GM18873 (cell line): Measurements from ENCODE around the gene LLGL2.
"Not testable (repeated sequence)": the region's sequence is repeated elsewhere in the genome, so short reads cannot be mapped to it uniquely, and the experiment has no call there.

Source experiments
- ATAC-seq: cut with Tn5 transposase; IDR thresholded peaks from one replicate; pipeline ENCODE4 v1.9.1; 2021; ENCODE audit warnings: mild to moderate bottlenecking, moderate library complexity, moderate number of reproducible peaks; ENCODE audit not compliant: unreplicated experiment, low FRiP score

Gene LLGL2

GRCh38 chr17:75518983-75519537 is 6.4 kb upstream of the LLGL2 start:
- ATAC-seq = no peak

DNA sequence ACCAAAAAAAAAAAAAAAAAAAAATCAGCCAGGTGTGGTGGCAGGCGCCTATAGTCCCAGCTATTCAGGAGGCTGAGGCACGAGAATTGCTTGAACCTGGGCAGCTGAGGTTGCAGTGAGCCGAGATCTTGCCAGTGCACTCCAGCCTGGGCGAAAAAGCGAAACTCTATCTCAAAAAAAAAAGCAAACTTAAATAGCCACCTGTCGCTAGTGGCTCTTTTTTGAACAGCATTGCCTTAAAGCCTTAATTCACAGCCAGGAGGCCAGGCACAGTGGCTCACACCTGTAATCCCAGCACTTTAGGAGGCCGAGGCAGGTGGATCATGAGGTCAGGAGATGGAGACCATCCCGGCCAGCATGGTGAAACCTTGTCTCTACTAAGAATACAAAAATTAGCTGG is 5.1 kb upstream of the LLGL2 start:
- ATAC-seq = not testable (repeated sequence)

- no peak for ATAC-seq
These were observed 4.2 kb upstream of the LLGL2 start for GRCh38 chr17:75521290-75521689.

DNA sequence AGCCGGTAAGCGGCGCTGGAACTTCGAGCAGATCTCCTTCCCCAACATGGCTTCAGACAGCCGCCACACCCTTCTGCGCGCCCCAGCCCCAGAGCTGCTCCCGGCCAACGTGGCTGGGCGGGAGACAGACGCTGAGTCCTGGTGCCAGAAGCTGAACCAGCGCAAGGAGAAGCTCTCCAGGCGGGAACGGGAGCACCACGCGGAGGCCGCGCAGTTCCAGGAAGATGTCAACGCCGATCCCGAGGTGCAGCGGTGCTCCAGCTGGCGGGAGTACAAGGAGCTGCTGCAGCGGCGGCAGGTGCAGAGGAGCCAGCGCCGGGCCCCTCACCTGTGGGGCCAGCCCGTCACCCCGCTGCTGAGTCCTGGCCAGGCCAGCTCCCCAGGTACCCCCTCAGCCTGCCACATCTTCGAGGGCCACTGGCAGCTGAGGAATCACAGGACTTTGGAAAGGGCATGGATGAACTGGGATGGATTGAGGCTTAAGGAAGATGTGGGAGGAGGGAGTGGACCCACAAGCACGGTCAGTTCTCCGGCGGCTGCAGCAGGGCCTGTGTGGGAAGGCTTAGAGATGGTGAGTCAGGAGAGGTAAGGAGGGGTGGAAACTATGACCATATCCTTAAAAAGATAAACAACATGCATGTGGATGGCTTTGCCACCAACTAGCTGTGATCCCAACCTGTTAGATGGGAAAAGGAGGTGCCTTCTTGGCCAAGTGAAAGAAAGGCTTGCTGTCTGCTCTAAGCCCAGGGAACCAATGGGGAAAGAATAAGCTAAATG is 3.4 kb upstream of the LLGL2 start:
- ATAC-seq = no peak

- no peak for ATAC-seq
These were observed 1.9 kb upstream of the LLGL2 start for GRCh38 chr17:75523647-75524046.

GRCh38 chr17:75524269-75524969 is 1.1 kb upstream of the LLGL2 start:
- no peak for ATAC-seq

GRCh38 chr17:75525806-75526554 is 483 bp downstream of the LLGL2 start:
- ATAC-seq = peak; percentile 6

DNA sequence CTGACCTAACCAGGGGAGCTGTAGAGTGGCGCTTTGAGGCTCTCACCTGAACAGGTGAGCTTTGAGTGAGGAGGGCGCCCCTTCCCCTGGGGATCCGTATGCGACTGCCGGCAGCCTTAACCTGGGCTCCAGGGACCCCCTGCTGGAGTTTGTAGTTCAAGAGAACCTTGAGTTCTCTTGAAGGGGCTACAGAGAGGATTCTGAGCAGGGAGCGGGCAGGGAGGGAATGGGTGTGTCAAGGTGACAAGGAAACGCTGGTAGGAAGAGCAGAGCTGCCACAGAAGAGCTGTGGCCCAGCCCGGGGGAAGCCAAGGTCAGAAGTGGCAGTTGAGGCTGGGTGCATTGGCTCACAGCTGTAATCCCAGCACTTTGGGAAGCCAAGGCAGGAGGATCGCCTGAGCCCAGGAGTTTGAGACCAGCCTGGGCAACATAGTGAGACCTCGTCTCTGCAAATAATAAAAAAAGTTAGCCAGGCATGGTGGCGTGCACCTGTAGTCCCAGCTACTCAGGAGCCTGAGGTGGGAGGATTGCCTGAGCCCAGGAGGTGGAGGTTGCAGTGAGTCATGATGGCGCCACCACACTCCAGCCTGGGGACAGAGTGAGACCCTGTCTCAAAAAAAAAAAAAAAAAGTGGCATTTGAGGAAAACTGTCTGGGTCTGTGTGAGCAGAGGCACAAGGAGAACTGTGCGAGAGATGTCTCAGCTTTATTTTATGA is 1.2 kb downstream of the LLGL2 start:
- ATAC-seq = no peak

DNA sequence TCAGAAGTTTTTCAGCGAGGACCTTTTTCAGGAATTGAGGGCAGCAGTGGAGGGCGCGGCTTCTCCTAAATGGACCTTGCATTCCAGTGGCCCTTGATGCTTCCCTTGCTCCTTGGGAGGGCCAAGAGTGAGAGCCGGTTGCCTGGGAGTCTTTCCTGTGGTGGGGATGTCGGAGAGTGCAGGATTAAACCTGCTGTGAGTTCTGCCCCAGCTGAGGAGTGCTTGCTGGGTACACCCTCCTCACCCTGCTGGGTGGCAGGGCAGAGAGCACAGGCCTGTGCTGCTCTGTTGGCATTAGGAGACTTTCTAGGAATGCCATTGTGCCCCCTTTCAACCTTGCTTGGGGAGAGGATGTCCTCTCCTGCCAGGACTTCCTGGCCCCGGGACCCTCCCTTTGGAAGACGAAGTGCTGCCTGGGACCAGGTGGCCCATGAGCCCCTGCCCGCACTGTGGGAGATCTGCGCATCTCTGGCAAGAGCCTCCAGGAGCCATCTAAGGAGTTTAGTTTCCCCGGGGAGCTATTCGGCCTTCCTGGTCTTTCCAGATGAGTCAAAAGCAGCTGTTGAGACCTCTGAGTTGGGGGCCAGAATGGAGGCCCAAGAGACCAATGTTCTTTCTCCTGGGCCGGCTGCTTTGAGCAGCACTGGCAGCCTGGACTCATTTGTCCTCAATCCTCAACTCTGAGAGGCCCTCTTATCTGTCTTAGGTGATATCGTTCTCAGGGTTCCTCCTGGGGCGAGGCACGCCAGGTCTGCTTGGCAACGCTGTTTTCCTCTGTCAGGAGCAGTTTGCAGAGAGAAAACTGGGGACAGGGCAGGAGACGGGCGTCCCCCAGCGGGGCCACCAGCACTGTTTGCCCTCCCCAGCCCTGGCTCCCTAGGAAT is 5.6 kb downstream of the LLGL2 start:
- ATAC-seq = no peak

DNA sequence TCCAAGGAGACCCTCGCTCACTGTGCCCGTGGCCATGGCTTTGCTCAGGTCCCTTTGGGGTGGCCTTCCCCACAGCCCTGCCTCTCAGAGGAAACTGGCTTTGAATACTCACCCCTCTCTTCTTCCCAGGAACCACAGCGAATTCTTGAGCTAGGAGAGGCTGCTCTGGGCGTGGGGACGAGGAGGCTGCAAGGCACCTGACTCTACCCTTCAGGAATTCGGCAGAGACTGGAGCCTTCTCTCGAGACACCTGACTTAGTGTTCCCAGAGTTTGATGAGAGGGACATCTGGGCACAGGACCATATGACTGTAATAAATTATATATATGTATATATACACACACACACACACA is 6.2 kb downstream of the LLGL2 start:
- no peak for ATAC-seq

DNA sequence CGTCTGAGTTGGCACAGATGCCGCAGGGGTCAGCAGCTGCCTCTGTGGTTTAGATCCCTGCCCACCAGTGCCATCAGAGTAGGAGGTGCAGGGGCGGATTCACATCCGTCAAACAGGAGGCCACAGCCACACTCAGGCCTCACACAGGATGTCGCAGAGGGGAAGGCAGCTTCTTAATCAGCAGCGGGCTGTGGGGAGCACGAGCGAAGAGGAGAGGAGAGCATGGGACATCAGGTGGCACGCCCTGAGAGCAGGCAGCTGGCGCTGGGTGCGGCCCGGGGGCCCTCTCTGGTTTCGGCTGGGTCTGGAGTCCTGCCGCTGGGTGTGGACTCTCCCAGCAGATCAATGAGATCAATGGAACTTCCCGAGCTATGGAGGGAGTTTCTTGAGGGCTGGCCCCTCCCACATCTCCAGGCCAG is 9.6 kb downstream of the LLGL2 start:
- ATAC-seq = no peak

DNA sequence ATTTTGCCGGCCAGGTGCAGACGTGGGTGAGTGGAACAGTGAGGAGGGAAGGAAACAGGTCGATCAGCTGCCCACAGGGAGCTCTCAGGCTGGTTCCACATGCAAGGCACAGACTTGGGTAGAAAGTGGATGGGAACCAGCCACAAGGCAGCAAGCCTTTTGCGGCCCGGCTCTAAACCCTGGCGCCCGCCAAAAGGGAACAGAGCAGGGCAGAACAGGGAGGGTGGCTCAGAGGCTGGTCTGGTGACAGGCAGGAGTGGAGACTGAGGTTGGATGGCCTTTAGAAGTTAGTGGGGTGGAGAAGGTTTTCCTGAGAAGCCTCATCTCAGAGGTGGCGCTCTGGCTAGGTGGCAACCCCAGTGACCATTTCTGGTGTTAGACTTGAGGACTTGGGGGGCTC is 10.4 kb downstream of the LLGL2 start:
- ATAC-seq = no peak

- no peak for ATAC-seq
These were observed 10.9 kb downstream of the LLGL2 start for GRCh38 chr17:75536366-75536765.

DNA sequence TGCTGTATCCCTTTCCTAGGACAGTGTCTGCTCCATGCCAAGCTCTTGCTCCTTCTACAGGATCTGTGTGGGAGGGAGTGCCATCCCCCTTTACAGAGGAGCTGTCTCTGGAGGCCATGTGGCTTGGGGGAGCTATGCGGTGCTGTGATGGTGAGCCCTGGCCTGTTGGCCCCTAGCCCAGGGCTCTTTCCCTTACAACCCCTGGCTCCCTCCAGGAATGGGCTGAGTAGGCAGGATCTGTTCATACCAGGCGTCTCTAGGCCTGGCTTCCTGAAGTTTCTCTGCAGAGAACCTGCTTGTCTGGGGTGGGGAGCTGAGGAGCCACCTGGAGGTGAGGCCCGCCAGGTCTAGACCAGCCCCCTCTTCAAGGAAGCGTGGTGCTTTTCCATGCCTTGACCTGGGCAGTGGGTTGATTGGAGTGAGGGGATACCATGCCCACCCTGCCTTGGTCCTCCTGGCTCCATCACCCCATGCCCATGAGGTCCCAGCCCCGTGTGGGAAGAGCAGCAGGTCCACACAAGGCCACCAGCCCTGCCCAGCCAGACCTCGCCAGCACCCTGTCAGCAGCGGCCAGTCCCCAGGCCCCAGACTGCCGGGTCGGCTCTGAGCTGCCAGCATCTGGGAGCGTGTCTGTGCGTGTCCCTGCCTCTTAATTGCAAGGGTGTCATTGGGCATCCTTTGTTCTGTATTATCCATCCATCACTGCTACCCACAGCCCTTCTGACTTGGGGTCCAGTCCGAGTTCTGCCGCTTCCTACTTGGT is 14.7 kb downstream of the LLGL2 start:
- ATAC-seq = no peak

GRCh38 chr17:75540923-75541503 is 15.5 kb downstream of the LLGL2 start:
- no peak for ATAC-seq

DNA sequence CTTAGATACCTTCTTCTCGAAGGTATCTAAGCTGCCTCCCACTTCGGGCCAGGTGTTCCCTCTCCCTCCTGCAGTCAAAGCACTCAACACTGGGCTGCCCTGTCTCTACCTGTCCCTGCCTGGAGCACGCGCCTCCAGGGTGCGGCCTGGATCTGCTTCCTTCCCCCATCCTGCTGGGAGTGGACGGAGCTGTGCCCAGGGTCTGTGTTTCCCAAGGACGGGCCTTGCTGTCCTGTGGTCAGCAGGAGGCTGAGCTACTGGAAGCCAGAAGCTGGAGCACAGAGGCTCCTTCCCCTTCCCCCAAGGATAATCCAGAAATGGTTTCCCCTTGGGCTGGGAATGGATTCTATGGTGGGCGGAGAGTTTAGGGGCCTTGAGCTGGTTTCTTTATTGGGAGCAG is 16.7 kb downstream of the LLGL2 start:
- ATAC-seq = no peak

GRCh38 chr17:75542728-75543336 is 17.3 kb downstream of the LLGL2 start:
- no peak for ATAC-seq

GRCh38 chr17:75544250-75544649 is 18.8 kb downstream of the LLGL2 start:
- no peak for ATAC-seq
